Measurements from ENCODE around the gene NECTIN1. TPM values are rescaled to one million over a fixed set of nuclear protein-coding genes. Genes with fewer than 3 reads are reported as not detected.

Gene NECTIN1
- total RNA-seq, 2 donors from 2014 or later, result 29.3 to 45.3 TPM

GRCh38 chr11:119752946-119753345 lies 23.9 kb upstream of the NECTIN1 start:
- TF ChIP-seq CTCF (conservative IDR thresholded peaks at IDR 0.05), result no peak
- Mint-ChIP-seq H3K27me3 (ENCODE audit: insufficient read depth) (peaks cover 27% of the 10 kb centered on the region), H3K4me3 (no peak overlapping the region), H3K9me3 (no peaks in the 10 kb centered on the region), H3K27ac (no peak overlapping the region), H3K36me3 (ENCODE audit: low read depth) (no peaks in the 10 kb centered on the region), H3K4me1 (peaks cover 6% of the 10 kb centered on the region)
- no peaks in the 10 kb centered on the region for H3K9me3 ChIP-seq (ENCODE audit: control insufficient read depth, low read length)
- no peak overlapping the region for H3K4me3 ChIP-seq (ENCODE audit: low read length)
- H3K27me3 ChIP-seq (ENCODE audit: control insufficient read depth, insufficient read depth, low read length, poor library complexity, severe bottlenecking), result no peaks in the 10 kb centered on the region
- 73 to 83% methylated on average over 1 to 3 of the region's 3 CpGs for WGBS, 2 experiments (ENCODE audit: insufficient coverage in 1 of 2, insufficient read length in 1 of 2)
- no peak overlapping the region for H3K27ac ChIP-seq (ENCODE audit: low read depth, low read length)
- H3K4me1 ChIP-seq (ENCODE audit: control insufficient read depth, insufficient read depth, low read length), result no peaks in the 10 kb centered on the region
- no peak overlapping the region for H3K9ac ChIP-seq (ENCODE audit: extremely low read depth, low read length, poor library complexity, severe bottlenecking)
- DNase-seq, result no peak
- no peaks in the 10 kb centered on the region for H3K36me3 ChIP-seq (ENCODE audit: control insufficient read depth, insufficient read depth, low read length)

GRCh38 chr11:119752345-119752871 lies 23.4 kb upstream of the NECTIN1 start:
- no peaks in the 10 kb centered on the region for H3K27me3 ChIP-seq (ENCODE audit: control insufficient read depth, insufficient read depth, low read length, poor library complexity, severe bottlenecking)
- Mint-ChIP-seq H3K27ac (no peak overlapping the region), H3K36me3 (ENCODE audit: low read depth) (no peaks in the 10 kb centered on the region), H3K27me3 (ENCODE audit: insufficient read depth) (peaks cover 27% of the 10 kb centered on the region), H3K4me3 (no peak overlapping the region), H3K4me1 (peaks cover 6% of the 10 kb centered on the region), H3K9me3 (no peaks in the 10 kb centered on the region)
- H3K27ac ChIP-seq (ENCODE audit: low read depth, low read length), result no peak overlapping the region
- no peak overlapping the region for H3K9ac ChIP-seq (ENCODE audit: extremely low read depth, low read length, poor library complexity, severe bottlenecking)
- no peak overlapping the region for H3K4me3 ChIP-seq (ENCODE audit: low read length)
- 92 to 94% methylated on average over 2 to 4 of the region's 5 CpGs for WGBS, 2 experiments (ENCODE audit: insufficient coverage in 1 of 2, insufficient read length in 1 of 2)
- H3K4me1 ChIP-seq (ENCODE audit: control insufficient read depth, insufficient read depth, low read length), result no peaks in the 10 kb centered on the region
- no peak for DNase-seq
- no peak for TF ChIP-seq CTCF (conservative IDR thresholded peaks at IDR 0.05)
- no peaks in the 10 kb centered on the region for H3K9me3 ChIP-seq (ENCODE audit: control insufficient read depth, low read length)
- H3K36me3 ChIP-seq (ENCODE audit: control insufficient read depth, insufficient read depth, low read length), result no peaks in the 10 kb centered on the region

- no peaks in the 10 kb centered on the region for H3K36me3 ChIP-seq (ENCODE audit: control insufficient read depth, insufficient read depth, low read length)
- 93 to 97% methylated on average over 6 to 8 of the region's 8 CpGs for WGBS, 2 experiments (ENCODE audit: insufficient coverage in 1 of 2, insufficient read length in 1 of 2)
- Mint-ChIP-seq H3K4me3 (no peak overlapping the region), H3K27me3 (ENCODE audit: insufficient read depth) (peaks cover 40% of the 10 kb centered on the region), H3K9me3 (no peaks in the 10 kb centered on the region), H3K27ac (no peak overlapping the region), H3K4me1 (no peaks in the 10 kb centered on the region), H3K36me3 (ENCODE audit: low read depth) (no peaks in the 10 kb centered on the region)
- no peak overlapping the region for H3K27ac ChIP-seq (ENCODE audit: low read depth, low read length)
- H3K9me3 ChIP-seq (ENCODE audit: control insufficient read depth, low read length), result no peaks in the 10 kb centered on the region
- H3K4me3 ChIP-seq (ENCODE audit: low read length), result no peak overlapping the region
- H3K27me3 ChIP-seq (ENCODE audit: control insufficient read depth, insufficient read depth, low read length, poor library complexity, severe bottlenecking), result peaks cover 2% of the 10 kb centered on the region
- no peak for DNase-seq
- H3K4me1 ChIP-seq (ENCODE audit: control insufficient read depth, insufficient read depth, low read length), result no peaks in the 10 kb centered on the region
- no peak overlapping the region for H3K9ac ChIP-seq (ENCODE audit: extremely low read depth, low read length, poor library complexity, severe bottlenecking)
- TF ChIP-seq CTCF (conservative IDR thresholded peaks at IDR 0.05), result no peak
Measured at GRCh38 chr11:119750056-119750455, 21.1 kb upstream of the NECTIN1 start.

Data from endodermal cell (in vitro differentiated cells).